PC-3 (cell line): Measurements from ENCODE around the gene SLC25A12. TPM values are rescaled to one million over a fixed set of nuclear protein-coding genes. Genes with fewer than 3 reads are reported as not detected.

Experiments
- ATAC-seq: fragments of 200-7000 bp; cut with Tn5 transposase; 2 replicates; pipeline ENCODE4 v1.9.1; 2020; ENCODE audit warnings: mild to moderate bottlenecking, moderate library complexity
- BruUV-seq: library from RNA; stranded (reverse); fragments of 400-500 nt; replicated peaks from 2 replicates; lab custom pipeline; 2021; lab: Mats Ljungman, UMichigan
- CTCF ChIA-PET: fragments of 300-600 bp; sonication (Branson Sonifier 250); formaldehyde crosslinking; loops from one replicate; lab custom pipeline; 2022; ENCODE audit warnings: antibody characterized with exemption; lab: Charles Lee
- POLR2A ChIA-PET: fragments of 300-600 bp; sonication (Branson Sonifier 250); formaldehyde crosslinking; loops from one replicate; lab custom pipeline; 2022; ENCODE audit warnings: antibody characterized with exemption; ENCODE audit not compliant: unreplicated experiment; lab: Charles Lee
- DNase-seq: peaks from one replicate; pipeline ENCODE4 v3.0.0-alpha.2; 2015
- H2AFZ ChIP-seq: fragments of 300-600 bp; sonication (generic); 2 replicates; pipeline ENCODE4 v1.6.0; 2016; ENCODE audit warnings: antibody characterized with exemption, low read length
- H3F3A ChIP-seq: fragments of 300-600 bp; sonication (generic); one replicate; pipeline ENCODE4 v1.6.0; 2017; ENCODE audit warnings: antibody characterized with exemption, low read length, control low read depth, mild to moderate bottlenecking; ENCODE audit not compliant: unreplicated experiment
- H3K27ac ChIP-seq: fragments of 300-600 bp; sonication (generic); 2 replicates; pipeline ENCODE4 v1.5.1; 2016; ENCODE audit warnings: mild to moderate bottlenecking, low read length
- H3K27me3 ChIP-seq: fragments of 300-600 bp; sonication (generic); 2 replicates; pipeline ENCODE4 v1.6.1; 2016; ENCODE audit warnings: low read length, mixed read lengths
- H3K36me3 ChIP-seq: fragments of 300-600 bp; sonication (generic); 2 replicates; pipeline ENCODE4 v1.6.1; 2016; ENCODE audit warnings: low read depth, mixed run types, low read length, mixed read lengths
- H3K4me1 ChIP-seq: fragments of 300-600 bp; sonication (generic); 2 replicates; pipeline ENCODE4 v1.5.1; 2016; ENCODE audit warnings: low read length; ENCODE audit not compliant: insufficient read depth
- H3K4me2 ChIP-seq: fragments of 300-600 bp; sonication (generic); 2 replicates; pipeline ENCODE4 v1.6.0; 2016; ENCODE audit warnings: low read length
- H3K4me3 ChIP-seq: fragments of 300-600 bp; sonication (generic); 2 replicates; pipeline ENCODE4 v1.5.1; 2016; ENCODE audit warnings: mild to moderate bottlenecking, low read length, mixed read lengths
- H3K79me2 ChIP-seq: fragments of 300-600 bp; sonication (generic); 2 replicates; pipeline ENCODE4 v1.6.1; 2017; ENCODE audit warnings: low read length, mixed read lengths
- H3K9ac ChIP-seq: fragments of 300-600 bp; sonication (generic); 2 replicates; pipeline ENCODE4 v1.6.0; 2016; ENCODE audit warnings: mild to moderate bottlenecking, low read length
- H3K9me2 ChIP-seq: fragments of 300-600 bp; sonication (generic); replicated peaks from 2 replicates; pipeline ENCODE4 v1.6.1; 2016; ENCODE audit warnings: mixed run types, low read length, mixed read lengths
- H3K9me3 ChIP-seq: fragments of 300-600 bp; sonication (generic); 2 replicates; pipeline ENCODE4 v1.6.1; 2016; ENCODE audit warnings: low read length, mixed read lengths
- H4K20me1 ChIP-seq: fragments of 300-600 bp; sonication (generic); 2 replicates; pipeline ENCODE4 v1.6.1; 2016; ENCODE audit warnings: low read length, mixed read lengths
- EZH2 ChIP-seq: fragments of 300-600 bp; sonication (generic); IDR thresholded peaks from one replicate; pipeline ENCODE4 v1.6.1; 2017; ENCODE audit warnings: antibody characterized with exemption, mild to moderate bottlenecking, low read length; ENCODE audit not compliant: unreplicated experiment
- EZH2phosphoT487 ChIP-seq: fragments of 300-600 bp; sonication (generic); IDR thresholded peaks from 2 replicates; pipeline ENCODE4 v1.6.1; 2018; ENCODE audit warnings: mild to moderate bottlenecking, antibody characterized with exemption, low read length, borderline replicate concordance
- intact Hi-C: fragments of 100-400 bp; cut with micrococcal nuclease; formaldehyde crosslinking; loops from 2 replicates; pipeline ENCODE4 v1.9.0; 2023
- total RNA-seq: library from RNA; depleted of rRNA; stranded (reverse); fragments of >200 nt; gene quantifications from 2 replicates; pipeline ENCODE4 v1.2.3, GENCODE V29; 2014
- TF ChIP-seq, protein P1 (sequence below): fragments of 300-600 bp; sonication (generic); conservative IDR thresholded peaks from 2 replicates; pipeline ENCODE4 v1.5.1; 2017; ENCODE audit warnings: antibody characterized with exemption, low read depth, mild to moderate bottlenecking, low read length

SLC25A12 gene
- total RNA-seq, 1 experiment from 2014 or later, result 18.4 TPM

DNA sequence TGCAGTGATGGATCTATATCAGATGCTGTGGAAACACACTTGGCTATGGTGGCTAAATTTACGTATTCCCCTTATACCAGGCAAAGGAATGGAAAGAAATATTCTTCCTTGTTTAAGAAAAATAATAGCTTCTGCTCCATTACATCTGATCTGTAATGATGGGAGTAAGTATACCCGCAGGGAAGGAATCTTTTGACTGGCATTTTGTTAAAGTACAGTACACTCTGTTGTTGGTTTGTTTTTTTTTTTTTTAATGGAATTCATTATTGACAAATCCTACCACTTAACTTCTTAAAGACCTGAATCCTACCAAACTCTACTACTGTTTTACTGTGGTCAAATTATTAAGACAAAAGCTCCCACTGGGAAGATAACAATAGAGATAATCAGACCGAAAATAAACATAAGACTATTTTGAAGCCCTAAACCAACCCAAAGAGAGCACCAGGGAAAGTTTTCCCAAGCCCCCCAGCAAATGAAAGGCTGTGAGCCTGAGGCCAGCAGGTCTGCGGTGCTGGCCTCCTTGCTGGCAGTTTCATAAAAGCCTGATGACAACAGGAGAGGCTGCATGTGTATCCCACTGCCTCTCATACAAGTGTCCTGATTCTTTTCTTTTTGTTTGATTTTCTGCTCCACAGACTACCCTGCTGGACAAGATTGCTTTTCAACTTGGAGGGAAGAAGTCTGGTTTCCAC, 101.0 kb downstream of the SLC25A12 start:
- H3F3A ChIP-seq, result no peaks in the 10 kb centered on the region
- TF ChIP-seq EZH2phosphoT487 (no peak), EZH2 (no peak)
- TF ChIP-seq, protein P1, sequence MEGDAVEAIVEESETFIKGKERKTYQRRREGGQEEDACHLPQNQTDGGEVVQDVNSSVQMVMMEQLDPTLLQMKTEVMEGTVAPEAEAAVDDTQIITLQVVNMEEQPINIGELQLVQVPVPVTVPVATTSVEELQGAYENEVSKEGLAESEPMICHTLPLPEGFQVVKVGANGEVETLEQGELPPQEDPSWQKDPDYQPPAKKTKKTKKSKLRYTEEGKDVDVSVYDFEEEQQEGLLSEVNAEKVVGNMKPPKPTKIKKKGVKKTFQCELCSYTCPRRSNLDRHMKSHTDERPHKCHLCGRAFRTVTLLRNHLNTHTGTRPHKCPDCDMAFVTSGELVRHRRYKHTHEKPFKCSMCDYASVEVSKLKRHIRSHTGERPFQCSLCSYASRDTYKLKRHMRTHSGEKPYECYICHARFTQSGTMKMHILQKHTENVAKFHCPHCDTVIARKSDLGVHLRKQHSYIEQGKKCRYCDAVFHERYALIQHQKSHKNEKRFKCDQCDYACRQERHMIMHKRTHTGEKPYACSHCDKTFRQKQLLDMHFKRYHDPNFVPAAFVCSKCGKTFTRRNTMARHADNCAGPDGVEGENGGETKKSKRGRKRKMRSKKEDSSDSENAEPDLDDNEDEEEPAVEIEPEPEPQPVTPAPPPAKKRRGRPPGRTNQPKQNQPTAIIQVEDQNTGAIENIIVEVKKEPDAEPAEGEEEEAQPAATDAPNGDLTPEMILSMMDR, result no peak
- intact Hi-C loops, result loop anchor here (10.0 kb wide), 1 partner anchor 88 kb away; no protein-coding TSS in a partner anchor
- H3K27ac ChIP-seq, result no peak overlapping the region
- H3K9me3 ChIP-seq, result no peaks in the 10 kb centered on the region
- no peak for ATAC-seq
- ChIA-PET POLR2A (no interaction called here), CTCF (no interaction called here)
- H3K9me2 ChIP-seq, result no peaks in the 10 kb centered on the region
- no peak overlapping the region for H3K4me2 ChIP-seq
- H3K9ac ChIP-seq, result no peak overlapping the region
- H3K27me3 ChIP-seq, result no peaks in the 10 kb centered on the region
- peaks cover 9% of the 10 kb centered on the region; the same call in 1 of the 2 replicates for H3K36me3 ChIP-seq
- DNase-seq, result no peak
- BruUV-seq, result no TSS peak
- H3K4me1 ChIP-seq, result peaks cover 4% of the 10 kb centered on the region
- no peak overlapping the region for H2AFZ ChIP-seq
- H4K20me1 ChIP-seq, result no peaks in the 10 kb centered on the region
- no peaks in the 10 kb centered on the region for H3K79me2 ChIP-seq
- H3K4me3 ChIP-seq, result no peak overlapping the region

DNA sequence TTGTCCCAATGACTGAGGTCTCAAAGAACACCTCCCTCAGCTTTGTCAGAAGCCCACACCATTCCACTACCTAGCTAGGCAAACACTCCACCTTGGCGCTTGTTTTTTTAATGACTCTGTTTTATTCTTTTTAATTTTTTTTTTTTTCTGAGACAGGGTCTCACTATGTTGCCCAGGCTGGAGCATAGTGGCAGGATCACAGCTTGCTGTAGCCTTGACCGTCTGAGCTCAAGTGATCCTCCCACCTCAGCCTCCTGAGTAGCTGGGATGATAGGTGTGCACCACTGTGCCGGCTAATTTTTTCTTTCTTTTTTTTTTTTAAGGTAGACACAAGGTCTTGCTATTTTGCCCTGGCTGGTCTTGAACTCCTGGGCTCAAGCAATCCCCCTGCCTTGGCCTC, 101.9 kb downstream of the SLC25A12 start:
- H4K20me1 ChIP-seq, result no peaks in the 10 kb centered on the region
- no peaks in the 10 kb centered on the region for H3K79me2 ChIP-seq
- H3K4me1 ChIP-seq, result no peaks in the 10 kb centered on the region
- H2AFZ ChIP-seq, result no peak overlapping the region
- TF ChIP-seq, protein P1, result no peak
- no peak for TF ChIP-seq EZH2phosphoT487
- no peak for TF ChIP-seq EZH2
- no peak overlapping the region for H3K4me2 ChIP-seq
- H3K9ac ChIP-seq, result no peak overlapping the region
- no peaks in the 10 kb centered on the region for H3K27me3 ChIP-seq
- POLR2A ChIA-PET, result no interaction called here
- H3F3A ChIP-seq, result no peaks in the 10 kb centered on the region
- H3K9me3 ChIP-seq, result no peaks in the 10 kb centered on the region
- H3K36me3 ChIP-seq, result peaks cover 9% of the 10 kb centered on the region; the same call in 1 of the 2 replicates
- no peak overlapping the region for H3K27ac ChIP-seq
- intact Hi-C loops, result loop anchor here (10.0 kb wide), 1 partner anchor 87 kb away; no protein-coding TSS in a partner anchor
- no TSS peak for BruUV-seq
- CTCF ChIA-PET, result no interaction called here
- DNase-seq (no peak), ATAC-seq (no peak)
- no peak overlapping the region for H3K4me3 ChIP-seq
- no peaks in the 10 kb centered on the region for H3K9me2 ChIP-seq

DNA sequence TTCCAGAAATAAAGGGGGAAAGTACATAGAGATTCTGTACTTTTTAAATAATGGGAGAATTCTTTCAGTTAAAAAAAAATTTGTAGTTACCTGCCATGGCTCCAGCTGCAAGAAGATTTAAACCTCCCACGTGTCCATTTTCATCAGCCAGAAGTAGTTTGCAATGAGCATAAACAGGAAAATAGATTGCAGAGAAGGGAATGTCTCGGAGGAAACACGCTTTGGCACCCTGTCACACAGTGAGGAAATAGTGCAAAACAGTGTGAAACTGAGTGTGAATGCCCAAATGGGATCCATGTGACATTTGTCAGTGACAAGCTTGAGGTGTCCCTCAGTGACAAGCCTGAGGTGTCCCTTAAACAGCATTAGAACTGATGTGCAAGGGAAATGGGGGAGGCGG, 102.7 kb downstream of the SLC25A12 start:
- H4K20me1 ChIP-seq, result no peaks in the 10 kb centered on the region
- ChIA-PET CTCF (interaction anchor here (0.8 kb wide), 1 partner anchor 86 kb away, joined by 3 read pairs; no protein-coding TSS in a partner anchor), POLR2A (interaction anchor here (0.6 kb wide), 2 partner anchors 315 to 498 kb away, joined by 5 to 11 read pairs; no protein-coding TSS in a partner anchor)
- ATAC-seq (no peak), DNase-seq (no peak)
- H3K36me3 ChIP-seq, result peaks cover 9% of the 10 kb centered on the region; the same call in 1 of the 2 replicates
- BruUV-seq, result no TSS peak
- H3K27me3 ChIP-seq, result no peaks in the 10 kb centered on the region
- H3K79me2 ChIP-seq, result no peaks in the 10 kb centered on the region
- no peak overlapping the region for H3K4me3 ChIP-seq
- intact Hi-C loops, result loop anchor here (10.0 kb wide), 1 partner anchor 87 kb away; no protein-coding TSS in a partner anchor
- no peaks in the 10 kb centered on the region for H3K9me3 ChIP-seq
- H3K9me2 ChIP-seq, result no peaks in the 10 kb centered on the region
- no peak overlapping the region for H3K27ac ChIP-seq
- H3F3A ChIP-seq, result no peaks in the 10 kb centered on the region
- TF ChIP-seq EZH2 (no peak), EZH2phosphoT487 (no peak)
- TF ChIP-seq, protein P1, result no peak
- no peaks in the 10 kb centered on the region for H3K4me1 ChIP-seq
- no peak overlapping the region for H3K9ac ChIP-seq
- no peak overlapping the region for H3K4me2 ChIP-seq
- no peak overlapping the region for H2AFZ ChIP-seq
